ENCODE results near the gene RNF220. TPM values are rescaled to one million over a fixed set of nuclear protein-coding genes. Genes with fewer than 3 reads are reported as not detected.

RNF220 gene
- total and polyA plus RNA-seq, 9 donors = 54.5 to 63.4 (median 56.7) TPM

GRCh38 chr1:44644806-44645205 lies 239.8 kb downstream of the RNF220 start:
- no peak for DNase-seq
- Histone ChIP-seq H3K9me3 (replicated peaks; ENCODE audit: control insufficient read depth, low read depth, low read length) (no peaks in the 10 kb centered on the region), H3K4me1 (ENCODE audit: control insufficient read depth, insufficient read depth, low read length) (peaks cover 95% of the 10 kb centered on the region), H3K36me3 (ENCODE audit: control insufficient read depth, insufficient read depth, low read length) (peaks cover 83% of the 10 kb centered on the region), H3K4me3 (ENCODE audit: low read length) (no peak overlapping the region), H3K27me3 (ENCODE audit: control insufficient read depth, insufficient read depth, low read length) (no peaks in the 10 kb centered on the region), H3K27ac (ENCODE audit: low read length) (peak overlapping the region; percentile 80)
- 93% methylated on average over 4 of the region's 7 CpGs for WGBS (ENCODE audit: insufficient coverage)

DNA sequence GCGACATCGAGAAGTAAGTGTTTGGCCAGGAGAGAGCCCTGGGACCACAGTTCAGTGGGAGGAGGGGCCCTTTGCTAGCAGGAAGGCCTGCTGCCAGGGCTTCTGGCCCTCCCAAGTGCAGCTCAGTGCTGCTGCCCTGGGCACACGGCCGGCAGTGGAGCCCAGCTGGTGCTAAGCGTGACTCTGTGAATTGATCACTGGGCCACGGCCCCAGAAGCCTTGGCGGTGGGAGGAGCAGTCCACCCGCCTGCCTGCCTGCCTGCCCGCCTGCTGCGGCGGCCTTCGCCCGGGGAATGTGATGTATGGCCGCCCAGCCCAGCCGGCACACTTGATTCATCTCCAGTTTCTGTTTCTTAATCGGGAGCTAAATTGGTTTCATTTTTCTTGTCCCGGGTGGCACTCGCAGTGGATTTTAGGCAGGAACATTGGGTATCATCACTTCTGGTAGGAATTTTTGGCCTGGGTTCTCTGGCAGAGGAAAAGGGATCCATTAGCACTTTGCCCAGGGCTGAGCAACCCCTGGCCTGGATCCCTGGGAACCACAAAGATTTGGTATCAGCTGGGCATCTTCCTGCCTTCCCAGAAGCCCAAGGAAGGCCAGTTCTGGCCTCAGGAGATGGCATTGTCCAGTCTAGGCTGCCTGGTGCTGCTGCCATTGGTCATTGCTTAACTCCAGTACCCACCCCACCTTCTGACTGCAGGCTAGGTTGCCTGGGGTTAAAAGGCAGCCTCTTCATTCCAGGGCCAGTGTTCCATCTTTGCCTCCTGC lies 240.6 kb downstream of the RNF220 start:
- Histone ChIP-seq H3K27me3 (ENCODE audit: control insufficient read depth, insufficient read depth, low read length) (no peaks in the 10 kb centered on the region), H3K4me3 (ENCODE audit: low read length) (no peak overlapping the region), H3K9me3 (replicated peaks; ENCODE audit: control insufficient read depth, low read depth, low read length) (no peaks in the 10 kb centered on the region), H3K36me3 (ENCODE audit: control insufficient read depth, insufficient read depth, low read length) (peaks cover 84% of the 10 kb centered on the region), H3K4me1 (ENCODE audit: control insufficient read depth, insufficient read depth, low read length) (peaks cover 95% of the 10 kb centered on the region), H3K27ac (ENCODE audit: low read length) (peak overlapping the region; percentile 93)
- 60% methylated on average over 14 of the region's 18 CpGs for WGBS (ENCODE audit: insufficient coverage)
- DNase-seq = peak; percentile 88

DNA sequence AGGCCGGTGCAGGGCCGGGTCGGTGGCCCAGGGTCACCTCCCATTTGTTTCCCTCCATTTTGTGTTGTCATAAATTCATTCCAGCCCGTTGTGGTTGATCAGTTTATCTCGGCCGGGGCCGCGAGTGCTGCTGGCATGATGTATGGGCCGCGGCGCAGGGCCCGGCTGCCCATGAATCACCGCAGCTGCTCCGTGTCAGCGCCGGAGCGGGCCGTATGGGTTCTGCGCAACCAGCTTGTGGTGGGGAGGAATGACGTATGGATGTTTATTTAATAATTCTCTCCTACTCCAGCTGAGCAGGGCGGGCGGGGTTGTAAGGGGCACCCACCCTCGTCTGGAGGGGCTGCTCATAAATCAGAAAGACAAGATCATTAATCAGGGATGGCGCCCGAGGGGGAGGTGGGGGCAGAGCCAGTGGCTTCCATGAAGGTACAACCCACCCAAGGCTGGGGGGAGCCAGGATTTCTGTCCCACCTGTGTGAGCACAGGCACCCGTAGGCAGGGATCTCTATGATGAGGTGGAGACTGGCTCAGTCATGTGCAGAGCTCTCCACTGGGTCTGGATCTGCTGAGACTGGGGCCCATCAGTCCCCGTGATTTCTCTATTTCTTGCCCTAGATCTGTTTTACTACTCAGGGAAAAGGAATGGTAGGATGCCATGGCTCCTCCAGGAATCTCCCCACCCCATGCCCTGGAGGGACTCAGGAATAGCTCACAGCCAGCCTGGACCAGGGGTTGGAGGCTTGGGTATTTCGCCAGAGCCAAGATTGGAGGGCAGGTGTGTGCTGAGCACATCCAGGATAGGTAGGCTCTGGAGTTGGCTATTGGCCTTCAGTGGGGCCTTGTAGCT lies 241.4 kb downstream of the RNF220 start:
- Histone ChIP-seq H3K4me1 (ENCODE audit: control insufficient read depth, insufficient read depth, low read length) (peaks cover 89% of the 10 kb centered on the region), H3K9me3 (replicated peaks; ENCODE audit: control insufficient read depth, low read depth, low read length) (no peaks in the 10 kb centered on the region), H3K36me3 (ENCODE audit: control insufficient read depth, insufficient read depth, low read length) (peaks cover 83% of the 10 kb centered on the region), H3K4me3 (ENCODE audit: low read length) (no peak overlapping the region), H3K27me3 (ENCODE audit: control insufficient read depth, insufficient read depth, low read length) (no peaks in the 10 kb centered on the region), H3K27ac (ENCODE audit: low read length) (peak overlapping the region; percentile 93)
- peak; percentile 44 for DNase-seq
- 73% methylated on average over 15 of the region's 28 CpGs for WGBS (ENCODE audit: insufficient coverage)

DNA sequence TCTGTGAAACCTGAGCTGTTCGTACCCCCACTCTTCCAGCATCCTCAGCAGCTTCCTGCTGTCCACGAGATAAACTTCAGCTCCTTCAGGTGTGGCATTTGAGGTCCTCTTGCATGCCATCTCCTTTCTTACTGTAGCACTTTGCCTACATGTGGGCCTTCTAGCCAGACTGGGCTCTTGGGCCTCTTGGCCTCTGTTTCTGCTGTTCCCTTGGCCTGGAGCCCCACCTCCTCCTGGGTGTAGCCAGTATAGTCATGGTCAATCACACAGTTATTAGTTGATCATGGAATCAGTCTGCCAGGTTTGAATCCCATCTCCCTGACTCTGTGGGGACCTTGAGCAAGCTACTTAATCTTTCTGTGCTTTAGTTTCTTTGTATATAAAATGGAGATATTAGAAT lies 242.8 kb downstream of the RNF220 start:
- Histone ChIP-seq H3K9me3 (replicated peaks; ENCODE audit: control insufficient read depth, low read depth, low read length) (no peaks in the 10 kb centered on the region), H3K27me3 (ENCODE audit: control insufficient read depth, insufficient read depth, low read length) (no peaks in the 10 kb centered on the region), H3K4me1 (ENCODE audit: control insufficient read depth, insufficient read depth, low read length) (peaks cover 75% of the 10 kb centered on the region), H3K36me3 (ENCODE audit: control insufficient read depth, insufficient read depth, low read length) (peaks cover 79% of the 10 kb centered on the region), H3K4me3 (ENCODE audit: low read length) (no peak overlapping the region), H3K27ac (ENCODE audit: low read length) (no peak overlapping the region)
- WGBS (ENCODE audit: insufficient coverage) = 38% methylated on average over 2 of the region's 2 CpGs
- no peak for DNase-seq

DNA sequence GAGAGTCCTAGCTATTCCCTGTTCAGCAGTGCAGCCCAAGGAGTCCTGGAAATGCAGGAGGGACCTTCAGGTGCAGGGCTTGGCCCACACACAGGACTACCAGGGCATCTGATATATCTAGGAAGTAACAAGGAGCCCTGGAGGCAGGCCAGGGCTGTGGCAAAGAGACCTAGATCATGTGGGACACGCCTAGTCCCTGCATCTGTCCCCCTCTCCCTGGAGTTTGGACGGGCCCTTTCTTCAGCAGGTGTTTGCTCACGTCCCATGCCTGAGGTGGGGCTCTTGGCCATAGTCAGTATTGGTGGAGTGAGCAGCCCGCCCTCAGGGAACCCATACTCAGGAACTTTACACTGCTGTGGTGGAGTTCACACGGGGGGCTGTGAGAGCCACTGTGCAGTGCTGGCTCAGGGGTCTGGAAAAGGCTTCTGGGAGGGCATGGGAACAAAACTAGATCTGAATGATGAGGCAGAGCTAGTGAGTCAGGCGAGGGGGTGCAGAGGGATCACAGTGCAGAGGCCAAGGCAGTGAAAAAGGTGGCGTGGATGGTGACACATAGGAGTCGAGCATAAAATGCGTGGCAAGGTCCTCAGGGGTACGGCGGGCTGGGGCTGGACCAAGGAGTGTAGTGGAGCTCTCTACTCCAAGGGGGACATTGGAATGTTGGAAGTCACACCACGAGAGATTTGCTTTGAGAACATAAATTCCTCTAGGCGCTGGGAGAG lies 243.6 kb downstream of the RNF220 start:
- no peak overlapping the region for H3K4me3 ChIP-seq (ENCODE audit: low read length)
- no peak overlapping the region for H3K27ac ChIP-seq (ENCODE audit: low read length)
- no peak for DNase-seq
- WGBS (ENCODE audit: insufficient coverage) = 84% methylated on average over 10 of the region's 13 CpGs
- H3K9me3 ChIP-seq (replicated peaks; ENCODE audit: control insufficient read depth, low read depth, low read length) = no peaks in the 10 kb centered on the region
- H3K36me3 ChIP-seq (ENCODE audit: control insufficient read depth, insufficient read depth, low read length) = peaks cover 71% of the 10 kb centered on the region
- no peaks in the 10 kb centered on the region for H3K27me3 ChIP-seq (ENCODE audit: control insufficient read depth, insufficient read depth, low read length)
- H3K4me1 ChIP-seq (ENCODE audit: control insufficient read depth, insufficient read depth, low read length) = peaks cover 67% of the 10 kb centered on the region

DNA sequence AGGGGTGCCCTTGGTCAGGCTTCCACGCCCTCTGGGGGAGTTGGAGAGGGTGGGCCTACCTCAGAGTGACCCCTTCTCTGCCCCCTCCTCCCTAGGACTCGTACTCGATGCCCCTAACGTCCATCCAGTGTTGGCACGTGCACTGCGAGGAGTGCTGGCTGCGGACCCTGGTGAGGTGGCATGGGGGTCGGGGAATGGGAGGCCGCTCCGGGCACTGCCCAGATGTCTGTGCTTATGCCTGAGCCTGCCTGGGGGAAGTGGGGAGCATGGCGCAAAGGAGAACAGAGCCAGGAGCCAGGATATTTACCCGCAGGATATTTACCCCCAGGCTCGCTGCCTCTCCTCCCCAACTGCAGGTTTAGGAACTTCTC lies 244.7 kb downstream of the RNF220 start:
- Histone ChIP-seq H3K9me3 (replicated peaks; ENCODE audit: control insufficient read depth, low read depth, low read length) (no peaks in the 10 kb centered on the region), H3K27ac (ENCODE audit: low read length) (no peak overlapping the region), H3K4me3 (ENCODE audit: low read length) (no peak overlapping the region), H3K36me3 (ENCODE audit: control insufficient read depth, insufficient read depth, low read length) (peaks cover 67% of the 10 kb centered on the region), H3K4me1 (ENCODE audit: control insufficient read depth, insufficient read depth, low read length) (peaks cover 56% of the 10 kb centered on the region), H3K27me3 (ENCODE audit: control insufficient read depth, insufficient read depth, low read length) (no peaks in the 10 kb centered on the region)
- 83% methylated on average over 7 of the region's 13 CpGs for WGBS (ENCODE audit: insufficient coverage)
- DNase-seq = no peak

- WGBS (ENCODE audit: insufficient coverage) = 52% methylated on average over 20 of the region's 23 CpGs
- peaks cover 51% of the 10 kb centered on the region for H3K4me1 ChIP-seq (ENCODE audit: control insufficient read depth, insufficient read depth, low read length)
- H3K27ac ChIP-seq (ENCODE audit: low read length) = no peak overlapping the region
- H3K27me3 ChIP-seq (ENCODE audit: control insufficient read depth, insufficient read depth, low read length) = no peaks in the 10 kb centered on the region
- no peaks in the 10 kb centered on the region for H3K9me3 ChIP-seq (replicated peaks; ENCODE audit: control insufficient read depth, low read depth, low read length)
- no peak overlapping the region for H3K4me3 ChIP-seq (ENCODE audit: low read length)
- peaks cover 65% of the 10 kb centered on the region for H3K36me3 ChIP-seq (ENCODE audit: control insufficient read depth, insufficient read depth, low read length)
- no peak for DNase-seq
Measured at GRCh38 chr1:44650159-44650831, 245.2 kb downstream of the RNF220 start.

DNA sequence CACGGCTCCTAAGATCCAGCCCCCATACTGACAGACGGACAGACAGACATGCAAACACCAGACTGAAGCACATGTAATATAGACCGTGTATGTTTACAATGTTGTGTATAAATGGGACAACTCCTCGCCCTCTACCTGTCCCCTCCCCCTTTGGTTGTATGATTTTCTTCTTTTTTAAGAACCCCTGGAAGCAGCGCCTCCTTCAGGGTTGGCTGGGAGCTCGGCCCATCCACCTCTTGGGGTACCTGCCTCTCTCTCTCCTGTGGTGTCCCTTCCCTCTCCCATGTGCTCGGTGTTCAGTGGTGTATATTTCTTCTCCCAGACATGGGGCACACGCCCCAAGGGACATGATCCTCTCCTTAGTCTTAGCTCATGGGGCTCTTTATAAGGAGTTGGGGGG lies 246.0 kb downstream of the RNF220 start:
- no CpG with 5 or more reads among the region's 8 CpGs for WGBS (ENCODE audit: insufficient coverage)
- Histone ChIP-seq H3K36me3 (ENCODE audit: control insufficient read depth, insufficient read depth, low read length) (peaks cover 57% of the 10 kb centered on the region), H3K27me3 (ENCODE audit: control insufficient read depth, insufficient read depth, low read length) (no peaks in the 10 kb centered on the region), H3K4me3 (ENCODE audit: low read length) (no peak overlapping the region), H3K9me3 (replicated peaks; ENCODE audit: control insufficient read depth, low read depth, low read length) (no peaks in the 10 kb centered on the region), H3K4me1 (ENCODE audit: control insufficient read depth, insufficient read depth, low read length) (peaks cover 43% of the 10 kb centered on the region), H3K27ac (ENCODE audit: low read length) (no peak overlapping the region)
- DNase-seq = no peak

DNA sequence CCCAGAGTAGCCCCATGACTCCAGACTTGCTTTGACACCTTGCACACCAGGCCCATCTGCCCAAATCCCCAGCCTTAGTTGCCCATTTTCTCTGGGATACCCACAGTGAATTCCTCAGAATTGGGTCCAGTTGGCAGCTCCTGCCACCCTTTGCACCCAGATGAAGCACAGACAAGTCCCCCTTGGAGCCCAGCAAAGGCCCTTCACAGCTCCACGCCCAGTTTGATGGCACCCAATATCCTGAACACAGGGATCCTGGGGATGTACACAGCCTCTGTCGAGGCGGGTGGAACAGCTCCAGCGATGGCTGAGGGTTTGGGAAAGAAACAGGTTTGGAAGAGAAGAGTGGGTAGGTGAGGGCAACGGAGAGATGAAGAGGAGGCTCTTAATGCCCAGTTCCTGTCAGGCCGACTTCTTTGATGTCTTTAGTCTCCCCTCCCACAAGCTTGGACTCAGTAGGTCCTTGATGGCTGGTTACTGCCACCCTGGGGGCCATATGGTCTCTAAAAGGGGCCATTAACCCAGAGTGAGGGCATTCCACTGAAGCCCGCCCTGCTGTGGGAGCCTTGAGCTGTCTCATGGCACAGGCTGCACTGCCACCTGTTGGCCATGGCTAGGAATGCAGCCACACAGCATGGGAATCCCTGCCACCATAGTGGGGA lies 247.5 kb downstream of the RNF220 start:
- H3K4me1 ChIP-seq (ENCODE audit: control insufficient read depth, insufficient read depth, low read length) = peaks cover 28% of the 10 kb centered on the region
- no peaks in the 10 kb centered on the region for H3K9me3 ChIP-seq (replicated peaks; ENCODE audit: control insufficient read depth, low read depth, low read length)
- H3K4me3 ChIP-seq (ENCODE audit: low read length) = no peak overlapping the region
- H3K27me3 ChIP-seq (ENCODE audit: control insufficient read depth, insufficient read depth, low read length) = no peaks in the 10 kb centered on the region
- H3K27ac ChIP-seq (ENCODE audit: low read length) = no peak overlapping the region
- peak; percentile 78 for DNase-seq
- H3K36me3 ChIP-seq (ENCODE audit: control insufficient read depth, insufficient read depth, low read length) = peaks cover 50% of the 10 kb centered on the region
- 50% methylated on average over 2 of the region's 7 CpGs for WGBS (ENCODE audit: insufficient coverage)
